Fibroblast of gingiva (primary cell): ENCODE results near the gene NPC2.

Experiments used
- DNase-seq: peaks from one replicate; pipeline ENCODE4 v3.0.0-alpha.2; 2011; ENCODE audit warnings: low read depth

NPC2 gene

DNA sequence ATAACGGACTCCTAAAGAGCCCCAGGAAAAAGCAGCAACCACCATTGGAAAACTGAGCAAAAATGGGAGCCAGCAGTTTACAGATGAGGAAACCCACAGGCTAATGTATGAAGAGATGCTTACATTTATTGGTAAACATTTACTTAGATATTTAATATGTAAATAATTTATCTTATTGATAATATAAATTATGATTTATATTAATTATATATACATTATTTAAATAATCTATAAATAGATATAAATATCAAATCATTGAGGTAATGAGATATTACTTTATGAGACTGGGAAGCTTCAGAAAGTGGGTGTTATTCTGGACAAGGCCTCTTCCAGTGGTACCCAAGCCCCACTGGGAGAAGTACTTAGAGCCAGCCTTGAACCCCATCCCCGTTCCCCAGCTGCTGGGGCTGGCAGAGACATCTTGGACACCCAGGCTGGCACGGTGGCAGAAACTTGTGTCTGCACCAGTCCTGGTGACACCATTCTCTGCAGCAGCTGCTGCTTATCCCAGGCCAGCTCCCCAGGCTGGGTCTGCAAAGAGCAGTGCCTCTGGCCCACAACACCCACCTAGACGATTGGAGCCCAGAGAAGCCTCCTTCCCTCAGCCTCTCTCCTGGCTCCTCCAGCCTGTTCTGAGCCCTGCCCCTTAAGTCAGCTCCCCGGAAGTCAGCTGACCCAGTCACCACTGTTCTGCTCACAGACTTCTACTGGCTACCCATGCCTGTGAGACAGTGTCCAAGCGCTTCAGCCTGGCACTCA is 26.4 kb upstream of the NPC2 start:
- DNase-seq, result no peak

DNA sequence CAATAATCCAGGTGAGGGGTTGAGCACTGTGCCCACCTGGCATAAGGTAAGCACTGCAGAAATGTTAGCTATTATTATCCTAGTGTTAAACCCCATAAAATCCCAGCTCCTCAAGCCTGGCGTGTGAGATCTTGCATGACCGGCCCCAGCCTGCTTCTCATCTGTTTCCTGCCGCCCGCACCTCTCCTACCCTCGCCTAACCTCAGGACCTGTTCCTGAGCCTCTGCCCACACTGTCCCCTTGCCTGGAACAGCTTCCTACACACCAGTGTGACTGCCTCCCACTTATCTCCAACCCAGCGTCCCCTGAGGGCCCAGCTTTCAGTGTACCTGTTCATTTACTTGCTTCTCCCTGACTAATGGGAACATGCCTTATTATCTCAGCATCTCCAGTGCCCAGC is 25.1 kb upstream of the NPC2 start:
- DNase-seq, result no peak

GRCh38 chr14:74517731-74518130 is 24.6 kb upstream of the NPC2 start:
- no peak for DNase-seq

- no peak for DNase-seq
Observed at GRCh38 chr14:74516451-74517160, 23.5 kb upstream of the NPC2 start.

GRCh38 chr14:74515891-74516412 is 22.8 kb upstream of the NPC2 start:
- no peak for DNase-seq

GRCh38 chr14:74514471-74514941 is 21.4 kb upstream of the NPC2 start:
- DNase-seq, result peak; percentile 61

DNA sequence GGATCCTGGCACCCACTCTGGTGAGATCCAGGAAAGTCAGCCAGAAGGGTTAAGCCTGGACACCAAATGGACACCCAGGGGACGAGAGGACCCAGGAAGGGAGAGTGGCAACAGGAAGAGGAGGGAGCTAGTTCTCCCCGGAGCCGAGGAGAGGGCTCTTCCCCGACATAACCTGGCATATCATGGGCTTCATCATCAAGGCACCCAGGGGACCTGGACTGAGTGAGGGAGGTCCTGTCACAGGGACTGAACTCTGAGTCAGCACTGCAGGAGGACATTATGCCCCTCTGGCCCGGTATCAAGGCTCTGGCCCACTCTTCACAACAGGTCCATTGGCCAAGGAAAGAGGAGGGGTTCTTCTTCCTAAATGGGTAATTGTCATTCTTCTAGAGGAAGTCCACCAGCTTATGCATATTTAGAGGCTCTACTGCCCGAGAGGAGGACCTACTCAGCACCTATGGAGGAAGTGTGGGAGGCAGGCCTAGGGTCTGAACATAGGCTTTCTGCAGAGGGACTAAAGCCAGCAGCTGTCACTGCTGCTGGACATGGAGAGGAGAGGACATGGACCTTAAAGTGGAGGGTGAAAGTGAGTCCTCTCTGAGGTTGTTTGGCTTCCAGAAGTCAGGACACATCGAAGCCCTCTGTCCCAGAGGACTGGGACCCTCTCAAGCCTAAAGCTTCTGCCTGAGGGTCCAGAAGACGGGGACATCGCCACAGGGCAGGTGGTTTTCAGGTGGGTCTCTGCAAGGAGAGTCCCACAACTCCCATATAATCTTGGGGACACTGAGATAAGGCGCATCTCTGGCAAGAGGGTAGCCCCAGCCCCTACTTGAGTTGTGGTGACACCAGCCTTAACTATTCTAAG is 19.1 kb upstream of the NPC2 start:
- DNase-seq, result no peak

DNA sequence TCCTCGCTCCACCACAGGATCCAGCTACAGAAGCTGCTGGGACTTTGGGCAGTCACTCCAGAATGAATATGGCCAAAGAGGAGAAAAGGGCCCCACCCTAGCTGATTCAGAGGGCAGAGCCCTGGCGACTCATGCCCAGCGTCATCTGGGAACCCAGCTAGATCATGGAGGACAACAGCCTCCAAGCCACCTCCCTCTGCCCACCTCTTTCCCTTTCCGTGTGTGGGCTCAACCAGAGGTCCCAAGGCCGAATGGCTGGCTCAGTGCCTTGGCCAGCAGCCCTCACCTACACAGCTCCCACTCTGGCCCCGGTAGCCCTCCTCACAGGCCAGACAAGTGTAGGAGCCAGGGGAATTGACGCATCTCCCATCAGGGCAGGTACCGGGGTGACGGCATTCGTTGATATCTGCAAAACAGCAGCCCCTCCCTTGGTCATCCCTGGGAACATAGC is 17.9 kb upstream of the NPC2 start:
- DNase-seq, result peak; percentile 19

- no peak for DNase-seq
Observed at GRCh38 chr14:74510223-74510931, 17.3 kb upstream of the NPC2 start.

DNA sequence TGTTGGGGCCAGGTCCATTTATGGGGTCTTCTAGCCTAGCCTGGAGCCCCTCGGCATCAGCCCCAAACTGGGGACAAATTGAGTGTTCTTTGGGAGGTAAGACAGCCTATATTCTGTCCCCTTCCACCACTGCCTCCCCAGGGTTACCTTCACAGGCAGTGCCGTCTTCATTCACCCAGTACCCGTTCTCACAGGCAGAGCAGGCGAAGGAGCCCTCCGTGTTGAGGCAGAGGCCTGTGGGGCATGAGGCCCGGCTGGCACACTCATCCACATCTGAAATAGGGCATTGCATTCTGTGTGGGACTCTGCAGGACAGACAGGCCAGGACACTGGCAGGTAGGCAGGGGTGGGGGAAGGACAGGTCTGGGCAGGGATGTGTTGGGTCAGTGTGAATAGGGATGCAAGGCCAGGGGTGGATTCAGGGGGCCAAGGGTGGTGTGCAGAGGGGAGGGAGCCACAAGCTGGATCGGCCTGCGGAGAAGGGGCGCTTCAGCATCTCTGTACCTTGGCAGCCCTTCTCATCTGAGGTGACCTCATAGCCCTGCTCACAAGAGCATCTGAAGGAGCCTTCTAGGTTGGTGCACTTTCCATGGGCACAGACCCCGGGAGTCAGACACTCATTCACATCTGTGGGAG is 16.6 kb upstream of the NPC2 start:
- DNase-seq, result no peak

- DNase-seq, result no peak
Observed at GRCh38 chr14:74508844-74509428, 15.8 kb upstream of the NPC2 start.

DNA sequence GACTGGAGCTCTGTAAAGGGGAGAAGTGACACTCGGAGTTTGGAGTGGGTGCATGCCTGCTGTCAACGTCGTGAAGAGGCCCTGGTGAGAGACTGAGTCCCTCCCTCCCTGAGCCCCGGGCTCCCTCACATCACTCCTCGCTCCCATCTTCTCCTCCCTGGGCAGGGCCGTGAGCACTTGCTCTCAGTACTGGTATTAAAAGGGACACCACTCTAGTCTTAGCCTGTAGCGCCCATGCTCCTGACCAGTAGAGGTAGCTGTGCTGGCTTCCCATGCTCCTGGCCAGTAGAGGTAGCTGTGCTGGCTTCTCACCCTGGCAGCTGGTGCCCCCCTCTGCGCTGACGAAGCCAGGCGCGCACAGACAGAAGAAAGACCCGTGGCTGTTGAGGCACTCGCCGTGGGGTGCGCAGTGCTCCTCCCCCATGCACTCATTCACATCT is 15.2 kb upstream of the NPC2 start:
- DNase-seq, result no peak

DNA sequence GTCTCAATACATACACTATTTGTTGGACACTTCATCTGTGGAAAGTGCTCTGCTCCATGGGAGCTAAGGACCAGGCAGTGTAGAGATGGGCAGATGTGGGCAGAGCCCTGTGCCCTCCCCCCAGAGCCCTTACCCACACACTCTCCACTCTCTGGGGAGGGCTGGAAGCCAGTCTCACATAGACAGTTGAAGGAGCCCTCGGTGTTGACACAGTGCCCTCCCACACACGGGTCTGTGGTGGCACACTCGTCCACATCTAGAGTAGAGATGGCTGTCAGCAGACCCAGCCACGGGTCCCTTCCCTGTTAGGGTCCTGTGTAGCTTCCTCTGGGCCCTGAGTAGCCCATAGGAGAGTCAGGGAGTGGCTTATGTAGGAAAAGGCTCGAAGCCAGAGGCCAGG is 14.7 kb upstream of the NPC2 start:
- no peak for DNase-seq

- no peak for DNase-seq
Observed at GRCh38 chr14:74507085-74507484, 14.0 kb upstream of the NPC2 start.

- no peak for DNase-seq
Observed at GRCh38 chr14:74506411-74506851, 13.3 kb upstream of the NPC2 start.

- no peak for DNase-seq
Observed at GRCh38 chr14:74505831-74506230, 12.7 kb upstream of the NPC2 start.

DNA sequence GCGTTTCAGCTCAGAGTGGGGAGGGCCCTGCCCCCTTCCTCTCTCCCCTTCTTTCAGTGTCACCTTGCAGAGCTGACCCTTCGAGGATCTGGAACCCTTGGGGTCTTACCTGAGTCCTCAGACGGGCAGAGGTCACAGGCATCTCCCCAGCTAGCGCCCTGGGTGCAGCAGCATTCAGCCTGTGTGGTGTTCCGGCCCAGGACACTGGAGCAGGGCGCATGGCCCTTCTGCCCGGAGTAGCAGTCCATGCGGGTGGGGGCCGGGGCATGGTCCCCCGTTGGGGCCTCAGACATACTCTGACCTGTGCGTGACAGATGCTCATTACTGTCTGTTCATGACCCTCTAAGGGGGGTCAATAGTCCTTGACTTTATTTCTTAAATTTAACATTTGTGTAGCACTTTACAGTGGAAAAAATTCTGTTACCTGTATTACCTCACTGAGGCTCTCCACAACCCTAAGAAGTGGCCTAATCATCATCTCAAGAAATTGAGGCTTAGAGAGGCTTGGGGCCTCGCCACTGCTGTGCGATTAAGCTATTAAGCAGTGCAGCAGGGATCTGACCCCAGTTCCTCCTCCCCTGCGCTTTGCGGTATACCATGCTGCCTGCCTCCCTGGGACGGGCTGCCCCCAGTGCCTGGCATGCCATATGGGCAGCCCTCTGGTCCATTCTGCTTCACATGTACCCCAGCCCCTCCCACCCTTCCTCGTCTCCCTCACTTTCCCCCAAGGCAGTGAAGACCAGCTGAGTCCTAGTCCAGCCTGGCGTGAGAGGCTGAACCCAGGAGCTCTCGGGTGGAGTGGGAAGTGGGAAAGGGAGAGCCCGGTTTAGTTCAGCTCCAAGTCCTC is 12.0 kb upstream of the NPC2 start:
- no peak for DNase-seq

DNA sequence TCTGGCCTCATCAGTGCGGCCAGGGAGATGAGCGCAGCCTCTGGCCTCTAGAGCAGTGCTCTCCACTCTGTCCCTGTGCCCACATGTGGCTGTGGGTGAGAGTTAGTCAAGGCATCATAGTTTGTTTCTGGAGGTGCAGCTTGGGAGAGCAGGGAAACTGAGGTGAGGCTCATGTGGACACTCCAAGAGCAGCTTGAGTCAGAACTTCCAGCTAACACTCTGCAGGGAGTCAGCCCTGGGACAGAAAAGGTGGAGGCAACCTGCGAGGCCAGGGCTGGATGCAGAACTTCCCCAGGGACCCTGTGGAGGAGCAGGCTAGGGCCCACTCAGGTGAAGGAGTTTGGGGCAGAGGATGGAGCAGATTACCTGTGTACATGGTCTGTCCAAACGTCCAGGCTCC is 11.3 kb upstream of the NPC2 start:
- DNase-seq, result no peak

GRCh38 chr14:74503938-74504335 is 10.8 kb upstream of the NPC2 start:
- DNase-seq, result no peak
